GM19193 (cell line): ENCODE results near the gene NHLRC3.

ENCODE experiments used
- POLR2A ChIP-seq: IDR thresholded peaks from 4 replicates; pipeline ENCODE4 v1.6.1; 2011; ENCODE audit not compliant: insufficient read depth, insufficient read length; ENCODE audit errors: extremely low read depth

NHLRC3 gene

DNA sequence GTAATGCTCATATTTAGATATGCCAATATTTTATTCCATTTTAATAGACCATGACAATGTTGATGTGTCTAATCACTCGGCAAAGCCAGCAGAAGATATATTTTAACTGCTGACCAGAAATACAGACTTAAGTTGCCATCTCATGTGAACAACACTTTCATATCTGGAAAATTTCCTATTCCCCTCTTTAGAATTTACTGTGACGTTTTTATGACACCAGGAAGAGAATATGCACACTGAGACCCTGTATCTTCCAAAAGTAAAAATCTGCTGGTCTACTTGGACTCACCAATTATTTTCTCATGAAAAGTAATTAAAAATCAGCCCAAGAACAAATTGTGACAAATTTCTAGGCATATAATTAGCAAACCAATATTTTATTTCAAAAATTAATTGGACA lies 2.5 kb upstream of the NHLRC3 start:
- TF ChIP-seq POLR2A: no peak

DNA sequence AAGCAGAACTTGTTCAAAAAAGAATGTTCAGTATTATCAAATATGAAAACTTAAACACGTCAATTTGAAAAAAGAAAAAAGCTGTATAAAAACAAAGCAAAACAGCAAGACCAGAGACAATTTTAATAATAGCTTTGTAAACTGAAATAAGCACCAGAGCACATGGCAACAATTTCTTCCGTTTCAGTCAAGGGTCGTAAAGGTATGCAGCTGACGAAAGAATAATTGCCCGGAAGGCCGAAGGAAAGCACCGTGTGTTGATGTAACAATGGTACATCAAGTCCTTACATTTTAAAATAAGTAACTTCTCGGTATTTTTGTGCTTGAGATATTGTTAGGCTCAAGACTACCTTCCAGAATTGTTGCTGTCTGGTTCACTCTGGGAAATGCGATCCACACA lies 2.0 kb upstream of the NHLRC3 start:
- no peak for TF ChIP-seq POLR2A

DNA sequence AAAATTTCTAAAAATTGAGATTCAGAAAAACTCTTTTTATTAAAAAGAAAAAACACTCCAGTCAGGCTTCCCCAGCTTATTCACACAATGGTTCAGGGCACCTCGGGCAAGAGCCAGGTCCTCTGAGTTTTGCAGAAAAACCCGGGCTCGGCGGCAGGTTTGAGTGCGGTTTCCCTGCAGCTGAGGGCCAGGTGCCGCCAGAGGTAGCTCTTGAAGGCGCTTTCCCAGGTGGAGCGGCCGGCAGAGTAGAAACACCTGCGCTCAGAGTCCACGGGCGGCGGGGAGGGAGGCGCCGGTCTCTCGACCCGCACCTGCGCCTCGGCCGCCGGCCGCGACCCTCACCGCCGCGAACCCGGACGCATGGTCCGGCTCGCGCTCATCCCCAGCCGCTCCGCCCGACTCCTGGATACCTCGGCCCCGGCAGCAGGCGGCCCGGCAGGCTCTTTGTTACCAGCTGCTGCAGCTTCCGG lies 811 bp upstream of the NHLRC3 start:
- no peak for TF ChIP-seq POLR2A

DNA sequence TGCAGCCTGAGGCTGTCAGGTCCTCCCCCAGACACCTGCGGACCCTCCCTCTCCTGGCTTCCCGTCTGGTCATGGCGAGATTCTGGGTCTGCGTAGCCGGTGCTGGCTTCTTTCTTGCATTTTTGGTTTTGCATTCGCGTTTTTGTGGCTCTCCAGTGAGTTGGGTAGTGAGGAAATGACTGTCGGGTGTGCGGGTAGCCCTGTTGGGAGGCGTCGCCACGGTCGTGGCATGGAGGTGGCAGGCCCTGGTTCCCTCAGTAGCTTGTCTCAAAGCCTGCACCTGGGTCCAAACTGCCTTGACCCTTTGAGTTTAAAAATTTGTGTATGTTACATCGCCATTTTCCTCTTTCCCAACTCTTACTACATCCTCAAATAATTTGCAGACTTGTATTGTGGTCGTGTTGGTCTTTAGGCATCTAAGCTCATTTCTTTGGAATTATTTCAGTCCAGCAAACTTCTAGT lies 344 bp downstream of the NHLRC3 start:
- peak; percentile 43 for TF ChIP-seq POLR2A

GRCh38 chr13:39039041-39039440 lies 785 bp downstream of the NHLRC3 start:
- no peak for TF ChIP-seq POLR2A

GRCh38 chr13:39040206-39040605 lies 1.9 kb downstream of the NHLRC3 start:
- TF ChIP-seq POLR2A: no peak

DNA sequence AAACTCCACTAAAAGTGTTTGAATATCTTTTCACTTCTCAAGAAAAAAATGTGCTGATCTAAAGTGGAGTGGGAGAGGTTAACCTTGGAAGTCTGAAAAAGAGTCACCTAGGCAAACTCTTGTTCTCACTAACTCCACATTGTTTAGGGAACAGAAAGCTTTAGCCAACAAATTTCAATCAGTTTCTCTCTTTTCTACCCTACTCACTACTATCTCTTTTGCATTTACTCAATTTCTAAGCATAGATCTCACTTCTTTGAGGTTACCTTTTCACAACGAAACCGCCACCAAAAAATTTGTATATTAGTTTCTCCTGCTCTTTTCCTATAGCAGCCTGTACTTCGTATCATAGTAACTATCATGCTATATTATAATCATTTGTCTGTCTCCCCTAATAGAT lies 6.3 kb downstream of the NHLRC3 start:
- no peak for TF ChIP-seq POLR2A

DNA sequence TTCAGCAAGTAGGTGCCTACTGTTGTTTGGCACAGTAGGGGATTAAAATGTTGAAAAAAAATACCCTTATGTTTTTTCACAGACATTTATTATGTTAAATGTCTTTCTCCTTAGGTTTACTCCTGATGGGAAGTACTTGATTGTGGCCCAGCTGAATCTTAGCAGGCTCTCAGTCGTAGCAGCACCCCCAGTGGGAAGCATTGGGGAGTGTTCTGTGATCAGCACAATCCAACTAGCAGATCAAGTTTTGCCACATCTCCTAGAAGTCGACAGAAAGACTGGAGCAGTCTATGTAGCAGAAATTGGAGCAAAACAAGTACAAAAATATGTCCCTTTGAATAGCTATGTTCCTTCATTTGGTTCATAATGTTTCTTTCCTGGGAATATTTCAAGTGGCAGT lies 9.3 kb downstream of the NHLRC3 start:
- no peak for TF ChIP-seq POLR2A

DNA sequence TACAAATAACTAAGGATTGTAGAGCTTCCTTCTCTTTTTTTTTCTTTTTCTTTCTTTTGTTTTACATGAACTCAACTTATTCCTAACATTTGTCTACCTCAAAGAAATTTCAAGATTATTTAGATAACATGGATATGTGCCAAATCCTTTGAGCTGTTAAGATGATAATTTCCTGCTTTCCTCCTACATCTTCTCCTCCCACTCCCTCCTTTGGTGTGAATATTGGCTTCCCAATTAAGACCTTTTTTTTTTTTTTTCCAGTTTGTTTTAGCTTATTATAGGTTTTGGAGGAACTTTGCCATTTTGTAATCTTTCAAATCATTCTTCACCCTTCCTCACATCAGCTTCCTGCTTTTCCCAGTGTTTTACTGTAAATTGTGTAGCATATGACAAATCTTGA lies 10.6 kb downstream of the NHLRC3 start:
- TF ChIP-seq POLR2A: no peak

DNA sequence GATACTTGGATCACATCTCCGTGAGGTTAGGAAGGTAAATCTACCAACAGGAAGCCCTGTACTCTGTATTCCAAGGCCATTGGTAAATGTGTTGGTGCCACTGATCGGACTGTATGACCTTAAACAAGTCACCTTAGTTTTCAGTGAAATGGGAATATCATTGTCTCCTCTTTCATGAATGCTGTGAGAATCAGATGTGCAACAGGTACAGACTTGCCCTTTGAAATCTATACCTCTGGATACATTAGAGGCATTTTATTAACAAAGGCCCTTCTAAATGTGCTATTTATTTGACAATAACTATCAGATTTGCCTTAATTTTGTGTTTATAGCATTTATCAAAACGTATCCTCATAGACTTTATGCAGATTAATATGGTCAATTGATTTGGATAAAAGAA lies 11.0 kb downstream of the NHLRC3 start:
- TF ChIP-seq POLR2A: no peak

- TF ChIP-seq POLR2A: no peak
Observed at GRCh38 chr13:39051157-39051556, 12.9 kb downstream of the NHLRC3 start.

- no peak for TF ChIP-seq POLR2A
Observed at GRCh38 chr13:39052944-39053343, 14.7 kb downstream of the NHLRC3 start.

GRCh38 chr13:39054112-39054511 lies 15.9 kb downstream of the NHLRC3 start:
- no peak for TF ChIP-seq POLR2A

- TF ChIP-seq POLR2A: no peak
Observed at GRCh38 chr13:39056018-39056417, 17.8 kb downstream of the NHLRC3 start.

DNA sequence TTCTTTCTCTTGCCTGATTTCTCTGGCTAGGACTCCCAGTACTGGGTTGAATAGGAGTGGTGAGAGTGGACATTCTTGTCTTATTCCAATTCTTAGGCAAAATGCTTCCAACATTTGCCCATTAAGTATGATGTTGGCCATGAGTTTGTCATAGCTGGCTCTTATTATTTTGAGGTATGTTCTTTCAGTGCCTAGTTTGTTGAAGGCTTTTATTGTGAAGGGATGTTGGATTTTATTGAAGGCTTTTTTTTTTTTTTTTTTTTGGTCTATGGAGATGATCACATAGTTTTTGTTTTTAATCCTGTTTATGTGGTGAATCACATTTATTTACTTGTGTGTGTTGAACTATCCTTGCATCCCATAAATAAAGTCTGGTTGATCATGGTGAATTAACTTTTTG lies 19.8 kb downstream of the NHLRC3 start:
- TF ChIP-seq POLR2A: no peak

- no peak for TF ChIP-seq POLR2A
Observed at GRCh38 chr13:39062004-39062403, 23.7 kb downstream of the NHLRC3 start.

- no peak for TF ChIP-seq POLR2A
Observed at GRCh38 chr13:39072842-39073241, 34.6 kb downstream of the NHLRC3 start.

DNA sequence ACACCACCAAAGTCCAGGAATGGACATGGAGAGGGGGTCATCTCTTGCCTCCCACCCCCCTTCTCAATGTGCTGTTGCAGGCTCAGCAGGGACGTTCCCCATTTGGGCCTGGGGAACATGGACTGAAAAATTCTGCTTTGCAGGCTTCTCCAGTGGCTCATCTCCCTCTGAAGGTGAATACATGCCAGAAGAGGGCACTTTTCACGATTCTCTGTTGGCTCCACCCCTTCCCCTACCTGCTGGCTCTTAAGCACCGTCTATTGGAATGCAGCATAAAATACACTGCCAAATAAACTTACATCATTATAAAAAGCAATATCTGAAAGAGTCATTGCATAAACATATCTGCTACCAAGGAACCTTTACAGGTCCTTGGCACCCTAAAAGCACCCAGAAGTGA lies 35.7 kb downstream of the NHLRC3 start:
- no peak for TF ChIP-seq POLR2A

DNA sequence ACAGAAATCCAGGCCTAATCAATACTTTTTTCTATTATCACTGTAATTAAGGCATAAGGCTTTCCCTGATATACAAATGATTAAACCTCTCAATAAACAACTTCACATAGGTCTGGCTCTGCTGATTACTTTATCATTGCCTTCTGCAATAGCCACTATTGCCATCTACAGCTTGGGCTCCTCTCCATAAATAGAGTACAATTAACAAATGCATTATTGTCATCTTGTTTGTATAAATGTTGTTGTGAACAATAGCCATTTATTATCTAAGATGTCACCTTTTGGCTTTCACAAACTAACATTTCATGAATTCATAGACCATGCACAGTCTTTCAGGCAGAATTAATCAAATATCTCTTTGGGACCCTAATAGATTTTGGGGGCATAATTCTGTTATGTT lies 53.3 kb downstream of the NHLRC3 start:
- TF ChIP-seq POLR2A: no peak

DNA sequence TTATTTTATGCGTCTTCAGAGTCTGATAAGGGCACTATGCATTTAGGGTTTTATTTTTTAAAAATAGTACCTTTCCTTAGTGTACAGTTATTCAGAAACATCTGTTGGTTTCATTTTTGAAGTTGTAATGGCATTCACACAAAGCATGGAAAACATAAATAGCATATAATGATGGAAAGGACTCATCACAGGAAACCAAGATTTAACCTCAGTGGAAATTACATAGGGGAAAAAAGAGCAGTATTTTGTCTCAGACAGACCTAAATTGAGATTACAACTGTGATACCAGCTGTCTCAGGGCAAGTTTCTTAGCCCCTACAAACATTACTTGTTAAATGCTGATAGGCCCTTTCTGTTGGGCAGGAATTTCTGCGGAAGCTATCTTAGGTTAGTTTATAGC lies 57.2 kb downstream of the NHLRC3 start:
- no peak for TF ChIP-seq POLR2A
